Measurements from ENCODE around the gene SAMD7. TPM values are rescaled to one million over a fixed set of nuclear protein-coding genes. Genes with fewer than 3 reads are reported as not detected.

The SAMD7 gene
- total and polyA plus RNA-seq, 2 of the 13 experiments (the other 11 are each of a cell fraction or from before 2014, with no cell fraction given) = not detected

- TF ChIP-seq MYPOP (CRISPR knock-in tag; IDR thresholded peaks at IDR 0.05) (no peak), PCBP1 (IDR thresholded peaks at IDR 0.05; ENCODE audit: borderline replicate concordance, low read depth, low read length) (peak; percentile 84; the same call in 1 of the 2 replicates), ZNF598 (CRISPR knock-in tag; IDR thresholded peaks at IDR 0.05; ENCODE audit: borderline replicate concordance) (no peak), ZNF646 (CRISPR knock-in tag; IDR thresholded peaks at IDR 0.05) (no peak), THAP7 (CRISPR knock-in tag; IDR thresholded peaks at IDR 0.05) (peak; percentile 66; the same call in 1 of the 2 replicates), IKZF4 (CRISPR knock-in tag; IDR thresholded peaks at IDR 0.05; ENCODE audit: borderline replicate concordance, low read depth, not compliant biosample characterization) (no peak), ZNF382 (CRISPR knock-in tag; IDR thresholded peaks at IDR 0.05; ENCODE audit: borderline replicate concordance) (no peak), ZNF33A (CRISPR knock-in tag; IDR thresholded peaks at IDR 0.05; ENCODE audit: borderline replicate concordance) (no peak), ERF (CRISPR knock-in tag; IDR thresholded peaks at IDR 0.05) (peak; percentile 18; the same call in 1 of the 2 replicates), CEBPG (CRISPR knock-in tag; IDR thresholded peaks at IDR 0.05) (no peak), DMAP1 (CRISPR knock-in tag; IDR thresholded peaks at IDR 0.05) (no peak; the same call in 1 of the 2 replicates), KAT8 (CRISPR knock-in tag; IDR thresholded peaks at IDR 0.05) (peak; percentile 6; the same call in 1 of the 2 replicates), MED8 (CRISPR knock-in tag; IDR thresholded peaks at IDR 0.05; ENCODE audit: insufficient replicate concordance) (no peak), ZBTB44 (CRISPR knock-in tag; IDR thresholded peaks at IDR 0.05) (no peak)
These were observed 55.9 kb downstream of the SAMD7 start (continued) for GRCh38 chr3:169966951-169967915.
